GM19397 (cell line): ENCODE results near the gene ELL.
"Not testable (repeated sequence)": the region's sequence is repeated elsewhere in the genome, so short reads cannot be mapped to it uniquely, and the experiment has no call there.

Experiments used
- ATAC-seq: cut with Tn5 transposase; IDR thresholded peaks from one replicate; pipeline ENCODE4 v1.9.1; 2021; ENCODE audit warnings: mild to moderate bottlenecking, moderate library complexity; ENCODE audit not compliant: unreplicated experiment

ELL gene

GRCh38 chr19:18532168-18532890, 10.5 kb upstream of the ELL start:
- no peak for ATAC-seq

GRCh38 chr19:18531485-18531884, 9.6 kb upstream of the ELL start:
- no peak for ATAC-seq

- ATAC-seq: no peak
Measured at GRCh38 chr19:18529782-18530181, 7.9 kb upstream of the ELL start.

- ATAC-seq: no peak
Measured at GRCh38 chr19:18526316-18526715, 4.4 kb upstream of the ELL start.

- no peak for ATAC-seq
Measured at GRCh38 chr19:18523841-18524240, 2.0 kb upstream of the ELL start.

- not testable (repeated sequence) for ATAC-seq
Measured at GRCh38 chr19:18522862-18523440, 1.1 kb upstream of the ELL start.

GRCh38 chr19:18522124-18522861, 423 bp upstream of the ELL start:
- peak; percentile 83 for ATAC-seq

GRCh38 chr19:18520848-18521691, 800 bp downstream of the ELL start:
- ATAC-seq: no peak

GRCh38 chr19:18519962-18520847, 1.7 kb downstream of the ELL start:
- no peak for ATAC-seq

- ATAC-seq: no peak
Measured at GRCh38 chr19:18518639-18519038, 3.2 kb downstream of the ELL start.

- no peak for ATAC-seq
Measured at GRCh38 chr19:18517606-18518005, 4.3 kb downstream of the ELL start.

- no peak for ATAC-seq
Measured at GRCh38 chr19:18515959-18516358, 5.9 kb downstream of the ELL start.

- no peak for ATAC-seq
Measured at GRCh38 chr19:18514800-18515682, 6.8 kb downstream of the ELL start.

GRCh38 chr19:18513868-18514267, 8.0 kb downstream of the ELL start:
- ATAC-seq: no peak

- no peak for ATAC-seq
Measured at GRCh38 chr19:18510216-18510615, 11.7 kb downstream of the ELL start.

- ATAC-seq: no peak
Measured at GRCh38 chr19:18508585-18508984, 13.3 kb downstream of the ELL start.

- no peak for ATAC-seq
Measured at GRCh38 chr19:18507727-18508440, 14.0 kb downstream of the ELL start.

GRCh38 chr19:18507021-18507726, 14.7 kb downstream of the ELL start:
- ATAC-seq: no peak
